Immature natural killer cell (primary cell): ENCODE measurements around the gene CATSPERD. TPM values are rescaled to one million over a fixed set of nuclear protein-coding genes. Genes with fewer than 3 reads are reported as not detected.
"Not testable (repeated sequence)": the region's sequence is repeated elsewhere in the genome, so short reads cannot be mapped to it uniquely, and the experiment has no call there.

Experiments
- DNase-seq, 3 donors: peaks; one replicate each; pipeline ENCODE4 v3.0.0; 2022; ENCODE audit warnings: mixed read lengths in 1 of 3
- H3K27ac Mint-ChIP-seq, 6 donors: one replicate each; pipeline ENCODE4 v1.8.0; 2020; ENCODE audit warnings: mixed read lengths in 6 of 6, mild to moderate bottlenecking in 5 of 6, inconsistent platforms in 4 of 6, moderate library complexity in 3 of 6
- H3K27me3 Mint-ChIP-seq, 3 donors: one replicate each; pipeline ENCODE4 v1.8.0; 2020 to 2021; ENCODE audit warnings: low read depth in 3 of 3, mild to moderate bottlenecking in 3 of 3, mixed read lengths in 3 of 3, moderate library complexity in 3 of 3, inconsistent platforms in 1 of 3
- H3K36me3 Mint-ChIP-seq, 3 donors: one replicate each; pipeline ENCODE4 v1.8.0; 2020; ENCODE audit warnings: mixed read lengths in 3 of 3, inconsistent platforms in 2 of 3, mild to moderate bottlenecking in 2 of 3
- H3K4me1 Mint-ChIP-seq, 2 donors: one replicate each; pipeline ENCODE4 v1.8.0; 2020; ENCODE audit warnings: inconsistent platforms in 2 of 2, mild to moderate bottlenecking in 2 of 2, mixed read lengths in 2 of 2, moderate library complexity in 1 of 2
- H3K4me3 Mint-ChIP-seq, 5 donors: one replicate each; pipeline ENCODE4 v1.8.0; 2020; ENCODE audit warnings: mild to moderate bottlenecking in 5 of 5, mixed read lengths in 5 of 5, inconsistent platforms in 3 of 5, moderate library complexity in 3 of 5
- H3K9me3 Mint-ChIP-seq, 6 donors: one replicate each; pipeline ENCODE4 v1.8.0; 2020; ENCODE audit warnings: mild to moderate bottlenecking in 6 of 6, mixed read lengths in 6 of 6, inconsistent platforms in 4 of 6, moderate library complexity in 3 of 6
- polyA plus RNA-seq, 3 donors: library from polyadenylated mRNA; unstranded; fragments of 300-500 nt; fragmentation: Illumina TruSeq; gene quantifications; one replicate each; pipeline ENCODE4 v1.2.3, GENCODE V29; 2021

Gene CATSPERD
- polyA plus RNA-seq, 3 donors from 2014 or later = not detected

DNA sequence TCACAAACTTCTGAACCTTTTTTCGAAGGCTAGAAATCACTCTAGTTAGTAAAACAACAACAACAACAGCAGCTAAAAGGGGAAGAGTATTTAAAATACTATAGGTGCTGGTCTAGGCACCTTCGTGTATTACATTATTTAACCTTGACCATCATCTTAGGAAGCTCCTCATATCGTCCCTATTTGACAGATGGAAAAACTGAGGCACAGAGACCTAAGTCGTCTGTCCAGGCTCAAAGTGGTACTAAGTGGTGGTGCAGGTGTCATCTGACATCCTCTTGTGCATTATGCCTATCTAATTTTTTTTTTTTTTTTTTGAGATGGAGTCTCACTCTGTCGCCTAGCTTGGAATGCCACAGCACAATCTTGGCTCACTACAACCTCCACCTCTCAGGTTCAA, 29.1 kb downstream of the CATSPERD start:
- peaks cover 1 to 7% (median 5%) of the 10 kb centered on the region in 3 donors for H3K27me3 Mint-ChIP-seq
- H3K4me3 Mint-ChIP-seq = no peak overlapping the region
- no peaks in the 10 kb centered on the region for H3K36me3 Mint-ChIP-seq
- no peak overlapping the region for H3K27ac Mint-ChIP-seq
- no peaks in the 10 kb centered on the region for H3K9me3 Mint-ChIP-seq
- DNase-seq = no peak
- H3K4me1 Mint-ChIP-seq = no peaks in the 10 kb centered on the region

DNA sequence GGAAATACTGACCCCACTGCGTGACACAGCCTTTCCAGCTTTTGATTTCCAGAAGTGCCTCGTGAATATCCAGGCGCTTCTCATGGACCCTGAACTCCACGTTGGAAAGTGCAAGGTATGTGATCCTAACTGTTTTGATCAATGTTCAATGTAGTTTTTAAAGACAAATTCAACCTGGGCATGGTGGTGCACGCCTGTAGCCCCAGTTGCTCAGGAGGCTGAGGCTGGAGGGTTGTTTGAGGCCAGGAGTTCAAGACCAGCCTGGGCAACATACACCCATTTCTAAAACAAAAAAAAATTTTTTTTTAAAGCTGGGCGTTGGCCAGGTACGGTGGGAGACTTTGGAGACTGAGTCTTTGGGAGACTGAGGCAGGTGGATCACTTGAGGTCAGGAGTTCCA, 31.3 kb downstream of the CATSPERD start:
- Mint-ChIP-seq H3K27ac (no peak overlapping the region), H3K36me3 (no peaks in the 10 kb centered on the region), H3K4me3 (no peak overlapping the region), H3K27me3 (peaks cover 1 to 8% (median 5%) of the 10 kb centered on the region in 3 donors), H3K4me1 (no peaks in the 10 kb centered on the region), H3K9me3 (no peaks in the 10 kb centered on the region)
- no peak for DNase-seq

DNA sequence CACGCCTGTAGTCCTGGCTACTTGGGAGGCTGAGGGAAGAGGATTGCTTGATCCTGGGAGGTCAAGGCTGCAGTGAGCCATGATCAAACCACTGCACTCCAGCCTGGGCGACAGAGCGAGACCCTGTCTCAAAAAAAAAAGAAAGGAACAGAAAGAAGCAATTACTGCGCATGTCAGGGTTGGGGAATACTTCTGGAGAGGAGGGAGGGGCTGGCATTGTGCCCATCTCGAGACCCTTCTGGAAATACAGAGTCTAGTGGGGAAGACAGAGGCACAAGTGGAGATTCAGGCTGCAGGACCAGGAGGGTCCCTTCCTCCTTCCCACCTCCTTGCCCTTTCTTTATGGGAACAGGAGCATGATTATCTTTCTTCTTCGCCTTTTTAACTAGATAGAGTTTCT, 33.3 kb downstream of the CATSPERD start:
- no peaks in the 10 kb centered on the region for H3K36me3 Mint-ChIP-seq
- no peak overlapping the region for H3K4me3 Mint-ChIP-seq
- H3K4me1 Mint-ChIP-seq = no peaks in the 10 kb centered on the region
- H3K9me3 Mint-ChIP-seq = no peaks in the 10 kb centered on the region
- no peak overlapping the region for H3K27ac Mint-ChIP-seq
- no peak for DNase-seq
- peaks cover 1 to 8% (median 5%) of the 10 kb centered on the region in 3 donors for H3K27me3 Mint-ChIP-seq

DNA sequence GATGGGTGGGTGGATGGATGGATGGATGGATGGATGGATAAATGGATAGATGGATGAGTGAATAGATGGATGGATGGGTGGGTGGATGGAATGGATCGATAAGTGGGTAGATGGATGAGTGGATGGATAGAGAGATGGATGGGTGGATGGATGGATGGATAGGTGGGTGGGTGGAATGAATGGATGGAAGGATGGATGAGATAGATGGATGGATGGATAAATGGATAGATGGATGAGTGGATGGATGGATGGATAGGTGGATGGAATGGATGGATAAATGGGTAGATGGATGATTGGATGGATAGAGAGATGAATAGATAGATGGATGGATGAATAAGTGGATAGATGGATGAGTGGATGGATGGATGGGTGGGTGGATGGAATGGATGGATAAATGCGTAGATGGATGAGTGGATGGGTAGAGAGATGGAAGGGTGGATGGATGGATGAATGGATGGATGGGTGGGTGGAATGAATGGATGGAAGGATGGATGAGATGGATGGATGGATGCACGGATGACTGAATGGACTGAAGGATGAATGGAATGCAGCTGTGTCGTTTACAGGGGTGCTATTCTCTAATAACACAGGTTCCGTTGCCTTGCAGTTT, 42.3 kb downstream of the CATSPERD start:
- no peak overlapping the region for H3K4me3 Mint-ChIP-seq
- H3K9me3 Mint-ChIP-seq = no peaks in the 10 kb centered on the region
- no peaks in the 10 kb centered on the region for H3K4me1 Mint-ChIP-seq
- H3K36me3 Mint-ChIP-seq = no peaks in the 10 kb centered on the region
- DNase-seq = no peak
- no peaks in the 10 kb centered on the region for H3K27me3 Mint-ChIP-seq
- no peak overlapping the region for H3K27ac Mint-ChIP-seq

DNA sequence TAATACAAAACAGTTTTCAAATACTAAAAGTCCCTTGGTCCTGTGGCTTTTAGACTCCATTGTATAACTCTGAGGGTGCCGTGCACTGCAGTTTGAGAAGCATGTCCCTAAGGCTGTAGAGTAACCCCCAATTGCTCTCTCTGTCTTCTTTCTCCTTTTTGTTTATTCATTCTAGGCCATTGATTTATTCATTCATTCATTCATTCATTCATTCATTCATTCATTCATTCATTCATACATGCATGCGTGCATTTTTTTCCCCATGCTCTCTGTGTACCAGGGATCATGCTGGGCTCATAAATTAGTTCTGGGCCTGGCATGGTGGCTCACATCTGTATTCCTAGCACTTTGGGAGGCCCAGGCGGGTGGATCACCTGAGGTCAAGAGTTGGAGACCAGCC, 44.8 kb downstream of the CATSPERD start:
- Mint-ChIP-seq H3K4me3 (no peak overlapping the region), H3K27me3 (peaks cover 0 to 2% (median 0%) of the 10 kb centered on the region in 3 donors), H3K4me1 (no peaks in the 10 kb centered on the region), H3K36me3 (no peaks in the 10 kb centered on the region), H3K27ac (no peak overlapping the region), H3K9me3 (no peaks in the 10 kb centered on the region)
- DNase-seq = no peak

DNA sequence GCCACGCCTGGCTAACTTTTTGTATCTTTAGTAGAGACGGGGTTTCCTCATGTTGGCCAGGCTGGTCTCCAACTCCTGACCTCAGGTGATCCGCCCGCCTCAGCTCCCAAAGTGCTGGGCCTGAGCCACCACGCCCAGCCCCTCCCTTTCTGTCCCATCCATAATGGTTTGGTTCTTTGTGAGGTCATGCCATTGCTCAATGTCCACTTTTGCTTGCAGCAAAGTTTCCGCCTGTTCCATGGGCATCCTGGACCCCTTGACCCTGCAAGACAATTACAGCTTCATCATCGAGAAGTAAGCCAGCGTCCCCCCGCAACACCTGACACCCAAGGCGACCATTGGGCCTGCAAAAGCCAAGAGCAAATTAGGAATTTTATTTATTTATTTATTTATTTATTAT, 47.5 kb downstream of the CATSPERD start:
- H3K27me3 Mint-ChIP-seq = peaks cover 0 to 4% (median 0%) of the 10 kb centered on the region in 3 donors
- DNase-seq = no peak
- H3K27ac Mint-ChIP-seq = no peak overlapping the region
- H3K4me1 Mint-ChIP-seq = no peaks in the 10 kb centered on the region
- H3K9me3 Mint-ChIP-seq = no peaks in the 10 kb centered on the region
- no peak overlapping the region for H3K4me3 Mint-ChIP-seq
- H3K36me3 Mint-ChIP-seq = no peaks in the 10 kb centered on the region

DNA sequence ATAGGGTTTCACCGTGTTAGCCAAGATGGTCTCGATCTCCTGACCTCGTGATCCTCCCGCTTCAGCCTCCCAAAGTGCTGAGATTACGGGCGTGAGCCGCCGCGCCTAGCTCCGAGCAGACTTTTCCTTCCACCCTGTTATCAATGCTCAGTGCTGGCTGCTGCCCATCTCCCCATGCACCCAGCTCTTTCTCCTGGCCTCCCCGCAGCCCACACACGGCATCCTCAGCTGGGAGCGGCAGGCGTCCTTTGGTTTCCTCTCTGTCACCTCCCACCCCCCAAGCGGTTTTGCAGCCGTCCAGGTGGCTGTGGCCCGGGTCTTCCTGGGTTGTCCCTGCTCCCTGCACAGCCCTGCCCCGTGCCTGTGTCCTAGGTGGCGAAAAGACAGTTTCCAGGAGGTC, 52.0 kb downstream of the CATSPERD start:
- H3K4me3 Mint-ChIP-seq = no peak overlapping the region
- no peak overlapping the region for H3K27ac Mint-ChIP-seq
- H3K9me3 Mint-ChIP-seq = no peaks in the 10 kb centered on the region
- no peaks in the 10 kb centered on the region for H3K4me1 Mint-ChIP-seq
- no peaks in the 10 kb centered on the region for H3K36me3 Mint-ChIP-seq
- no peak for DNase-seq
- H3K27me3 Mint-ChIP-seq = peaks cover 0 to 4% (median 2%) of the 10 kb centered on the region in 3 donors

DNA sequence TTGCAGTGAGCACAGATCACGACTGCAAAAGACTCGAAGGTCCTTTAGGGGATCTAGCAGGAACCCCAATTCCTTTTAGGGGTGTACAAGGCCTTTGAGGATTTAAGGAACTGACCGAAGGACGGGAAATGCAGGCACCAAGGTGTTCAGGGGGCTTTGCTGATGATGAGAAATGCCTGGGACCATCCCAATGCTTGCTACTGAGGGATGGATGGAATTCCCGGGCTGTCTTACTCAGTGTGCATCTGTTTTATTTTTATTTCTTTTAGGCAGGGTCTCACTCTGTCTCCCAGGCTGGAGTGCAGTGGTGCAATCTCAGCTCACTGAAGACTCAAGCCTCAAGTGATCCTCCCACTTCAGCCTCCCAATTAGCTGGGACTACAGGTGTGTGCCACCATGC, 52.8 kb downstream of the CATSPERD start:
- Mint-ChIP-seq H3K36me3 (no peaks in the 10 kb centered on the region), H3K9me3 (no peaks in the 10 kb centered on the region), H3K4me3 (no peak overlapping the region), H3K27me3 (peaks cover 0 to 2% (median 2%) of the 10 kb centered on the region in 3 donors), H3K27ac (no peak overlapping the region), H3K4me1 (no peaks in the 10 kb centered on the region)
- DNase-seq = no peak

DNA sequence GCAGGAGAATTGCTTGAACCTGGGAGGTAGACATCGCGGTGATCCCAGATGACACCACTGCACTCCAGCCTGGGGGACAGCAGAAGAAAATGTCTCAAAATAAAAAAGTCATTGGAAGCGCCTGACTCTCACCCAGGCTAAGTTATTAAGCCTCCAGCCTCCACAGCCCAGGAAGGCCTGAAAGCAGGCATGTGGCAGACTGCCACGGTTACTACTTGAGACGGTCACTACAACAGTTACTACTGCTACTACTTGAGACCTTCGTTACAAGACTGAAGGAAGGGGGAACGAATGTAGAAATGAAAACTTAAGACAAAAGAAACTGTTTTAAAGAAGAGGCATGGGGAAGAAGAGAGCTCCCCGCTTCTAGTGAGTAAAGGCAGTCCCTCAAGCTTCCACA, 54.5 kb downstream of the CATSPERD start:
- Mint-ChIP-seq H3K27me3 (peaks cover 0 to 2% (median 2%) of the 10 kb centered on the region in 3 donors), H3K4me3 (no peak overlapping the region), H3K36me3 (no peaks in the 10 kb centered on the region), H3K4me1 (no peaks in the 10 kb centered on the region), H3K9me3 (no peaks in the 10 kb centered on the region), H3K27ac (no peak overlapping the region)
- DNase-seq = no peak

DNA sequence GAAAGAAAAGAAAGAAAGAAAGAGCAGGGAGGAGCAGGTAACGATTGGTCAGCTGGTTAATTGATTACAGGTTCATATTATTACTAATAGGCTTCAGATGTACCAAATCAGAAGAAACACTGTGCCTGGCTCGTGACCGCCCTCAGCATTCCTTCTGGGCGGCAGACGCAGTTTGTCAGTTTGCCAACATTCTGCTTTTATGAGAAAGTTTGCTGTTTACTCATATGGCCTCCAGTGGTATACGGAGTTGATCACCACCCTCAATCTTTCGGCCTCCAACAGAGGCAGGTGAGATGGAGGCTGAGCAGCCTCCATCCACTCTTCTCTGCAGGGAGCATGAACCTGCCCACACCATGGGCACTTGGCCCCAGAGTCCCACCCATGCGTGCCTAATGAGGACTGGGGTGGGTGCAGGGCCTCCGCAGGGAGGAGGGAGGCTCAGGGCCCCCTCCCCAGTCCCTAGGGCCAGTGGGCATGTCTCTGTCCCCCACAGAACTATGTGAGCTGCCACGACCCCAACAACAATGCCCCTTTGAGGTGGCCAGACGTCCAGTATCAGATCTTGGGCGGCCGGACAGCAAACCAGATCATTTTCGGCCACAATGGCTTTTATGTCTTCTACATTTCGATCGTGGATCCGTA, 55.4 kb downstream of the CATSPERD start:
- no peaks in the 10 kb centered on the region for H3K4me1 Mint-ChIP-seq
- H3K9me3 Mint-ChIP-seq = no peaks in the 10 kb centered on the region
- H3K36me3 Mint-ChIP-seq = no peaks in the 10 kb centered on the region
- H3K27me3 Mint-ChIP-seq = peaks cover 0 to 2% (median 2%) of the 10 kb centered on the region in 3 donors
- no peak overlapping the region for H3K27ac Mint-ChIP-seq
- H3K4me3 Mint-ChIP-seq = no peak overlapping the region
- no peak for DNase-seq

DNA sequence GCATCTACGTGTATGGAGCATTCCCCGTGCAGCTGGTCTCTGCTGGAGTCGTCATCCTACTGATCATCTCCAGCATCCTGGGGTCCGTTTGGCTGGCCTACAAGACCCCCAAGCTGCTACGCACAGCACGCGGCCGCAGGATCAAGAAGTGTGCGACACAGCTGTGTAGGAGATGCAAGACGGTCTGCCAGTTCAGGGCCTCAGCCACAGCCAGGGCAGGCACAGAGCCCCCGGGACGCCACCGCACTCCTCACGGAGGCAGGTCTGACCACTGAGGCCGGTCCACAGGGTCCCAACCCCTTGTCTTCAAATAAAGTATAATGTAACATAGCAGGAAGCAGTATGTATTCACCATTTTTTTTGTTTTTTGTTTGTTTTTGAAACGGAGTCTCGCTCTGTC, 58.0 kb downstream of the CATSPERD start:
- no peaks in the 10 kb centered on the region for H3K9me3 Mint-ChIP-seq
- no peaks in the 10 kb centered on the region for H3K4me1 Mint-ChIP-seq
- H3K4me3 Mint-ChIP-seq = no peak overlapping the region
- no peak overlapping the region for H3K27ac Mint-ChIP-seq
- no peaks in the 10 kb centered on the region for H3K36me3 Mint-ChIP-seq
- H3K27me3 Mint-ChIP-seq = peaks cover 0 to 2% (median 0%) of the 10 kb centered on the region in 3 donors
- DNase-seq = no peak

DNA sequence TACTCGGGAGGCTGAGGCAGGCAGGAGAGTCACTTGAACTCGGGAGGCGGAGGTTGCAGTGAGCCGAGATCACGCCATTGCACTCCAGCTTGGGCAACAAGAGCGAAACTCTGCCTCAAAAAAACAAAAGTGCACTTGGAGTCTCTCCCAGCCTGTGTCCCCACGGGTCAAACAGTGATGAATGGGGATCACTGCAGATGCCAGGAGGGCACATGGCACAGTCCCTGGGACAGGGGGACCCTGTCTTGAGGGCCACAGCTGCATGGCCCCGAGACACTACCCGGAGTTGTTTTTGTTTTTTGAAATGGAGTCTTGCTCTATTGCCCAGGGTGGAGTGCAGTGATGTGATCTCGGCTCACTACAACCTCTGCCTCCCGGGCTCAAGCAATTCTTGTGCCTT, 60.5 kb downstream of the CATSPERD start:
- H3K9me3 Mint-ChIP-seq, H3K36me3 Mint-ChIP-seq, H3K27me3 Mint-ChIP-seq, H3K4me1 Mint-ChIP-seq, DNase-seq, H3K4me3 Mint-ChIP-seq, H3K27ac Mint-ChIP-seq: not testable (repeated sequence)

DNA sequence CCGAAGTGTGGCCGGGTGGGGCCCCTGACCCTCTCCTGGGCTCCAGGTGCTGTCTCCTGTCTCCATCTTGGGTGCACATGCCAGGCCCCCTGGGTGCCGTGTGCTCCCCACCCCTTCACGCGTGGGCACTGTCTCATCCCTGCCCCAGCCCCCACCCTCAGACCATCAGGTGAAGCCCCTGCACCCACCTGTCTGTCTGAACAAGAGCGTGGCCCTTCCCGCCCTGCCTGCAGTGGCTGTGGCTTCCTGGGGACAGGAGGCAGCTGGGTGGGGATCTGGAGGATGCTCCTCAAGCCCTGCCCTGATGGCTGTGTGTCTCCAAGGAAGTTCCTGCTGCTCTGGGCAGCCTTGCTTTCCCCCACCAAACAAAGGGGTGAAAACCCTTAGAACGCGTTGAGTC, 61.9 kb downstream of the CATSPERD start:
- Mint-ChIP-seq H3K27ac (no peak overlapping the region), H3K9me3 (no peaks in the 10 kb centered on the region), H3K4me3 (no peak overlapping the region), H3K36me3 (peaks cover 4 to 6% (median 5%) of the 10 kb centered on the region in 3 donors), H3K27me3 (peaks cover 3 to 9% (median 3%) of the 10 kb centered on the region in 3 donors), H3K4me1 (no peaks in the 10 kb centered on the region)
- DNase-seq = no peak

DNA sequence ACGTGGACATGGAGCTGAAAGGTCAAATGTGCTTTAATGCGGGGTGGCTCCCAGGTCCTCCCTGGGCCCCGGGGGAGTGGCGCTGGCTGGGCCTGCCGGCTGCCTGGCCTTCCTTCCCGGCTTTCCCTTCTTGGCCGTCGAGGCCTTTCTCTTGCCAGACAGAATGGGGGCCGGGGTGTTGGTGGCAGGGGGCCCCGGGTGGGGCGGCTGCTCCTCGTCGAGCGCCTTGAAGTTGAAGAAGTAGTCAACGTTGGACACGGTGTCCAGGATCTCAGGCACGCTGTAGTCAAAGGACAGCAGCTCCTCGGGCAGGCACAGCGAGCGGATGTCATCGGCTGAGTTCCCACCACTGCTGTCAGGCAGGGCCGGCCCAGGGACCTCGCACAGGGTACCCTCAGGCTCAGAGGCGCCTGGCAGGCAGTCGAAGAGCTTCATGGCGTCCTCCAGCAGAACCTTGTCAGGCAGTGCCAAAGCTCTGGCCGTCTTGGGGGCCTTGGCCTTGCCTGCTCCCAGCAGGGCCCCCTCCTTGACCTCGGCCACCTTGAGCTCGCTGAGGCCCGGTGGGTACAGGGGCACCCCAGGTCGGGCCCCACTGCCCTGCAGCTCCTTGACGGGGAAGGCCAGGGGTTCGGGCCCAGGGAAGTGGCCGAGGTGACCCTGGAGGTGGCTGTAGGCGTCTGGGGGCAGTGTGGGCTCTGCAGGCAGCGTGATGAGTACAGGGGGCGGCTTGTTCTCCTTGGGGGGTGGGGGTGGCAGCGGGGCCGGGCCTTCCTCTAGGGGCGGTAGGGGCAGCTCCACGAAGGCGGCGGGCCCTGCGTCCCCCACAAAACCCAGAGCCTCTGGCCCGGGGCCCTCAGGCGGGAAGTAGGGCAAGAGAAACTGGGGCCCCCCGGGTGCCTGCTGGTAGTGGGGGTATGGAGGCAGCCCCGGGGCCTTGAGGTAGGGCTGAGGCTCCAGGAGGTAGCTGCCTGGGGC, 62.8 kb downstream of the CATSPERD start:
- no peaks in the 10 kb centered on the region for H3K4me1 Mint-ChIP-seq
- no peak for DNase-seq

More for the DNA sequence above, 62.8 kb downstream of the CATSPERD start:
- Mint-ChIP-seq H3K4me3 (no peak overlapping the region), H3K36me3 (peaks cover 4 to 6% (median 6%) of the 10 kb centered on the region in 3 donors), H3K9me3 (no peaks in the 10 kb centered on the region), H3K27me3 (peaks cover 3 to 9% (median 5%) of the 10 kb centered on the region in 3 donors), H3K27ac (no peak overlapping the region)
